ENCODE results near the gene QKI. TPM values are rescaled to one million over a fixed set of nuclear protein-coding genes. Genes with fewer than 3 reads are reported as not detected.

QKI gene
- total and polyA plus RNA-seq, 8 donors: 8.0 to 261 (median 32.2) TPM

GRCh38 chr6:163531122-163531521 is 116.6 kb downstream of the QKI start:
- Histone ChIP-seq H3K4me1 (peaks cover 15 to 73% (median 43%) of the 10 kb centered on the region in 4 donors), H3K27ac (no peak overlapping the region), H3K36me3 (peaks cover 0 to 4% (median 0%) of the 10 kb centered on the region in 4 donors), H3K9me3 (no peaks in the 10 kb centered on the region), H3K4me3 (no peak overlapping the region), H3K27me3 (no peaks in the 10 kb centered on the region)
- intact Hi-C loops (cut with DNase I; ENCODE audit: low total_unique reads): no loop called here
- no peak for TF ChIP-seq POLR2A (IDR thresholded peaks at IDR 0.05)
- TF ChIP-seq CTCF (IDR thresholded peaks at IDR 0.05): no peak
- TF ChIP-seq POLR2AphosphoS5 (IDR thresholded peaks at IDR 0.05): no peak
- no peak for TF ChIP-seq EP300 (IDR thresholded peaks at IDR 0.05)
- 59 to 92% (median 73%) methylated on average over 2 of the region's 2 CpGs for WGBS, 5 donors
- DNase-seq: peak in 1 of 2 donors; percentile 9

GRCh38 chr6:163532526-163533078 is 118.1 kb downstream of the QKI start:
- Histone ChIP-seq H3K27me3 (no peaks in the 10 kb centered on the region), H3K9me3 (no peaks in the 10 kb centered on the region), H3K4me1 (peaks cover 15 to 77% (median 43%) of the 10 kb centered on the region in 4 donors), H3K4me3 (no peak overlapping the region), H3K27ac (no peak overlapping the region), H3K36me3 (peaks cover 0 to 4% (median 2%) of the 10 kb centered on the region in 4 donors)
- TF ChIP-seq CTCF (IDR thresholded peaks at IDR 0.05): no peak
- TF ChIP-seq EP300 (IDR thresholded peaks at IDR 0.05): no peak
- no peak for TF ChIP-seq POLR2A (IDR thresholded peaks at IDR 0.05)
- TF ChIP-seq POLR2AphosphoS5 (IDR thresholded peaks at IDR 0.05): no peak
- no peak for DNase-seq
- intact Hi-C loops (cut with DNase I; ENCODE audit: low total_unique reads): no loop called here
- 74 to 82% (median 80%) methylated on average over 5 of the region's 5 CpGs for WGBS, 5 donors

GRCh38 chr6:163533443-163533842 is 118.9 kb downstream of the QKI start:
- Histone ChIP-seq H3K4me1 (peaks cover 15 to 77% (median 44%) of the 10 kb centered on the region in 4 donors), H3K27me3 (no peaks in the 10 kb centered on the region), H3K27ac (no peak overlapping the region), H3K36me3 (peaks cover 0 to 4% (median 2%) of the 10 kb centered on the region in 4 donors), H3K9me3 (no peaks in the 10 kb centered on the region), H3K4me3 (no peak overlapping the region)
- TF ChIP-seq EP300 (IDR thresholded peaks at IDR 0.05) (no peak), POLR2AphosphoS5 (IDR thresholded peaks at IDR 0.05) (peak in 1 of 3 donors; percentile 57)
- intact Hi-C loops (cut with DNase I; ENCODE audit: low total_unique reads): no loop called here
- WGBS, 5 donors: 41 to 71% (median 56%) methylated on average over 2 of the region's 2 CpGs
- peak in 1 of 2 donors; percentile 28 for DNase-seq

- Histone ChIP-seq H3K27ac (no peak overlapping the region), H3K4me3 (no peak overlapping the region), H3K4me1 (peaks cover 4 to 65% (median 34%) of the 10 kb centered on the region in 4 donors), H3K27me3 (no peaks in the 10 kb centered on the region), H3K9me3 (no peaks in the 10 kb centered on the region), H3K36me3 (peaks cover 0 to 4% (median 2%) of the 10 kb centered on the region in 4 donors)
- DNase-seq: peak in 1 of 2 donors; percentile 16
- TF ChIP-seq EP300 (IDR thresholded peaks at IDR 0.05): no peak
- no peak for TF ChIP-seq CTCF (IDR thresholded peaks at IDR 0.05)
- no peak for TF ChIP-seq POLR2A (IDR thresholded peaks at IDR 0.05)
- TF ChIP-seq POLR2AphosphoS5 (IDR thresholded peaks at IDR 0.05): no peak
- intact Hi-C loops (cut with DNase I; ENCODE audit: low total_unique reads): no loop called here
- WGBS, 5 donors: 90 to 97% (median 96%) methylated on average over 3 of the region's 3 CpGs
Measured at GRCh38 chr6:163536770-163537169, 122.3 kb downstream of the QKI start.

- no peak for DNase-seq
- H3K27me3 ChIP-seq: no peaks in the 10 kb centered on the region
- no peak overlapping the region for H3K27ac ChIP-seq
- H3K4me3 ChIP-seq: no peak overlapping the region
- 81 to 93% (median 91%) methylated on average over 5 of the region's 5 CpGs for WGBS, 5 donors
- TF ChIP-seq EP300 (IDR thresholded peaks at IDR 0.05): no peak
- intact Hi-C loops (cut with DNase I; ENCODE audit: low total_unique reads): no loop called here
- H3K4me1 ChIP-seq: peaks cover 4 to 52% (median 25%) of the 10 kb centered on the region in 4 donors
- H3K9me3 ChIP-seq: no peaks in the 10 kb centered on the region
- H3K36me3 ChIP-seq: peaks cover 0 to 4% (median 2%) of the 10 kb centered on the region in 4 donors
Measured at GRCh38 chr6:163538331-163538730, 123.8 kb downstream of the QKI start.
